Natural killer cell (primary cell): ENCODE data around the gene FAM107A. TPM values are rescaled to one million over a fixed set of nuclear protein-coding genes. Genes with fewer than 3 reads are reported as not detected.

Source experiments
- ATAC-seq, 3 donors: fragments of 150-1000 bp in 2 of 3; fragments of 200-7000 bp in 1 of 3; cut with Tn5 transposase; 1 replicate in 1 of 3; 2 replicates in 2 of 3; pipeline ENCODE4 v1.10.0; 2021; ENCODE audit warnings: mild to moderate bottlenecking in 2 of 3, moderate library complexity in 2 of 3
- DNase-seq, 2 donors: peaks; one replicate each; pipeline versions ENCODE4 v3.0.0 to v3.0.0-alpha.2; 2013 to 2021; ENCODE audit warnings: mixed read lengths in 1 of 2
- H3K27ac ChIP-seq: one replicate; pipeline ENCODE4 v1.5.1; 2013; ENCODE audit warnings: mild to moderate bottlenecking, low read length
- H3K27me3 ChIP-seq: one replicate; pipeline ENCODE4 v1.6.1; 2013; ENCODE audit warnings: low read length; ENCODE audit not compliant: control insufficient read depth, insufficient read depth
- H3K36me3 ChIP-seq: one replicate; pipeline ENCODE4 v1.6.1; 2013; ENCODE audit warnings: low read length; ENCODE audit not compliant: control insufficient read depth, insufficient read depth
- H3K4me1 ChIP-seq: one replicate; pipeline ENCODE4 v1.6.1; 2013; ENCODE audit warnings: low read length; ENCODE audit not compliant: control insufficient read depth, insufficient read depth
- H3K4me3 ChIP-seq: one replicate; pipeline ENCODE4 v1.5.1; 2013; ENCODE audit warnings: low read length
- H3K9me3 ChIP-seq: one replicate; pipeline ENCODE4 v1.6.1; 2013; ENCODE audit warnings: low read length; ENCODE audit not compliant: control insufficient read depth, insufficient read depth
- H3K27ac Mint-ChIP-seq, 2 donors: one replicate each; pipeline ENCODE4 v1.8.0; 2022; ENCODE audit warnings: mild to moderate bottlenecking in 2 of 2, mixed read lengths in 2 of 2, moderate library complexity in 1 of 2
- H3K27me3 Mint-ChIP-seq, 2 donors: one replicate each; pipeline ENCODE4 v1.8.0; 2022; ENCODE audit warnings: low read depth in 2 of 2, mixed read lengths in 2 of 2
- H3K36me3 Mint-ChIP-seq: one replicate; pipeline ENCODE4 v1.8.0; 2022; ENCODE audit warnings: mixed read lengths
- H3K4me1 Mint-ChIP-seq, 2 donors: one replicate each; pipeline ENCODE4 v1.8.0; 2022; ENCODE audit warnings: mixed read lengths in 2 of 2
- H3K4me3 Mint-ChIP-seq: one replicate; pipeline ENCODE4 v1.8.0; 2022; ENCODE audit warnings: mild to moderate bottlenecking, moderate library complexity, mixed read lengths
- H3K9me3 Mint-ChIP-seq, 2 donors: one replicate each; pipeline ENCODE4 v1.8.0; 2022; ENCODE audit warnings: mixed read lengths in 2 of 2
- CTCF ChIP-seq: fragments of 200-600 bp; IDR thresholded peaks from one replicate; pipeline ENCODE4 v1.8.0; 2022; ENCODE audit warnings: antibody characterized with exemption
- WGBS: methylation state at CpG from one replicate; pipeline ENCODE4 v1.1.7; 2013; ENCODE audit warnings: missing lambda C conversion rate; ENCODE audit not compliant: insufficient coverage; 5-methylcytosine and 5-hydroxymethylcytosine counted together
- intact Hi-C: fragments of 100-400 bp; cut with micrococcal nuclease; formaldehyde crosslinking; loops from one replicate; pipeline ENCODE4 v1.14.2; 2022
- total RNA-seq, 4 donors: library from RNA; stranded (reverse); fragments of 120-200 nt in 1 of 4; gene quantifications; one replicate each; pipeline versions ENCODE4 v1.2.3 to v1.2.4, GENCODE V29; 2013 to 2022

Gene FAM107A
- total RNA-seq, 3 donors from 2014 or later (not counting 1 experiment from before 2014, with no cell fraction given), result not detected

- H3K27ac ChIP-seq, result no peak overlapping the region
- DNase-seq (no peak), ATAC-seq (no peak)
- H3K27me3 Mint-ChIP-seq, result no peaks in the 10 kb centered on the region
- no peaks in the 10 kb centered on the region for H3K9me3 ChIP-seq
- no peaks in the 10 kb centered on the region for H3K4me1 ChIP-seq
- no peak overlapping the region for H3K27ac Mint-ChIP-seq
- H3K4me3 Mint-ChIP-seq, result no peak overlapping the region
- H3K27me3 ChIP-seq, result no peaks in the 10 kb centered on the region
- no peaks in the 10 kb centered on the region for H3K36me3 Mint-ChIP-seq
- H3K36me3 ChIP-seq, result no peaks in the 10 kb centered on the region
- H3K4me1 Mint-ChIP-seq, result no peaks in the 10 kb centered on the region
- intact Hi-C loops, result no loop called here
- H3K9me3 Mint-ChIP-seq, result no peaks in the 10 kb centered on the region
- H3K4me3 ChIP-seq, result no peak overlapping the region
- 74% methylated on average over 7 of the region's 7 CpGs for WGBS
- no peak for TF ChIP-seq CTCF
Observed at GRCh38 chr3:58613236-58614132, 36.3 kb upstream of the FAM107A start.

DNA sequence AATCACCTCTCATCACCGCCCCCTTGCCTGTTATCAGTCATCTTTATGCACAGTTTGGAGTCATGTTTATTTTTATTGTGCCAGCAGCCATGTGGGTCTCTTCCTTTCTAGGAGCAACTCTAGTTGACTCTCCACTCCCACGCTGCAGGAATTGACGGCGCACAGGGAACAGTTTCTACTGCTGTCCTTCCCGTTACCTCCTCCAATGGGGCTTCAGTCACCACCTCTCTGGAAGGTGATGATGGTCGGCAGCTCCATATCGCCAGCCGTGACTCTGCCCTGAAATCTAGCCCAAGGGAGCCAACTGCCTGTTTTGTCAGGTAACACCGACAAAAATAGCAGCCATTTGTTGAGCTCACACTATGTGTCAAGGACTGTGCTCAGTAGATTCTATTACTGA is 35.6 kb upstream of the FAM107A start:
- H3K36me3 Mint-ChIP-seq, result no peaks in the 10 kb centered on the region
- H3K36me3 ChIP-seq, result no peaks in the 10 kb centered on the region
- no peaks in the 10 kb centered on the region for H3K27me3 ChIP-seq
- H3K4me3 ChIP-seq, result no peak overlapping the region
- intact Hi-C loops, result no loop called here
- ATAC-seq, result no peak
- peaks cover 5% of the 10 kb centered on the region in 2 donors for H3K4me1 Mint-ChIP-seq
- H3K27ac ChIP-seq, result no peak overlapping the region
- no peak for TF ChIP-seq CTCF
- no peaks in the 10 kb centered on the region for H3K9me3 Mint-ChIP-seq
- no peaks in the 10 kb centered on the region for H3K27me3 Mint-ChIP-seq
- no peak for DNase-seq
- H3K4me3 Mint-ChIP-seq, result no peak overlapping the region
- WGBS, result 96% methylated on average over 9 of the region's 9 CpGs
- no peak overlapping the region for H3K27ac Mint-ChIP-seq
- H3K4me1 ChIP-seq, result no peaks in the 10 kb centered on the region
- H3K9me3 ChIP-seq, result no peaks in the 10 kb centered on the region

DNA sequence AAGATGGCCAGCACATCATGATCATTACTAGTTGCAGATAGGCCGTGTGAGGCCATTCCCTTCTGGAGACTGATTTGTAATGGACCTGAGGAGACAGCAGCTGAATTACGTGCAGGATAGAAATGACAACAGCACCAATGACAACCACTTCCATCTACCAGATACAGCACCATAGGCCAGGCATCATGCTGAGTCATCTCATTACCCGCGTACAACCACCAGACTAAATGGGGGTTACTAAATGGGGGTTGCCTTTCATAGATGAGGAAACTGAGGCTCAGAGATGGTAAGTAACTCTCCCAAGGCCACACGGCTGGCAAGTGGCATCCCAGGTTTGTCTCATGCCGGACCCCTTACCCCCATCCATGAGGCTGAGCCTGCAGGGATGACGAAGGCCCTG is 32.8 kb upstream of the FAM107A start:
- Mint-ChIP-seq H3K9me3 (no peaks in the 10 kb centered on the region), H3K27ac (no peak overlapping the region), H3K36me3 (no peaks in the 10 kb centered on the region), H3K27me3 (peaks cover 0 to 14% of the 10 kb centered on the region in 2 donors), H3K4me3 (no peak overlapping the region), H3K4me1 (peaks cover 7% of the 10 kb centered on the region in 2 donors)
- Histone ChIP-seq H3K36me3 (no peaks in the 10 kb centered on the region), H3K9me3 (no peaks in the 10 kb centered on the region), H3K4me1 (no peaks in the 10 kb centered on the region), H3K27ac (no peak overlapping the region), H3K27me3 (no peaks in the 10 kb centered on the region), H3K4me3 (no peak overlapping the region)
- ATAC-seq (no peak), DNase-seq (no peak)
- 77% methylated on average over 7 of the region's 7 CpGs for WGBS
- intact Hi-C loops, result no loop called here
- no peak for TF ChIP-seq CTCF
